ENCODE results near the gene HPCAL4.

DNA sequence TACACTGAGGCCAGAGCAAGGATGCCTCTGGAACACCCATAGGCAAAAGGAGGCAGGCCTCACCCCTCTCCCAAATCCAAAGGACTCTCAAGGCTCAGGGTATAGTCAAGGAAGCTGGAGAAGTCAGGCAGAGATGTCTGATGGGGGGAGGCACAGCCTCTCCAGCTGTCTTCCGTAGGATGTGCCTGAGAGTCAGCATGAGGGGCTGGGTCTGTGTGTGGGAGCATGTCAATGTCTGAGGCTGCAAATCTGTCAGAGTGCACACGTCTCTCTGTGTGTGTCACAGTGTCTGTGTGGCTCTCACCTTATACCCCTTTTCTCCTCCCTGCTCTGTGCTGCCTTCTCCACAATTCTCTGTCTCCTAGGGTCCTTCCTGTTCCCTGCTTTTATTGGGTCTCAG is 4.0 kb downstream of the HPCAL4 start:
- TF ChIP-seq GATA2 (IDR thresholded peaks at IDR 0.05; ENCODE audit: low read depth, low read length) (no peak), GATA3 (IDR thresholded peaks at IDR 0.05; ENCODE audit: low read depth, low read length) (no peak)
